Measurements from ENCODE around the gene AADACL2.

DNA sequence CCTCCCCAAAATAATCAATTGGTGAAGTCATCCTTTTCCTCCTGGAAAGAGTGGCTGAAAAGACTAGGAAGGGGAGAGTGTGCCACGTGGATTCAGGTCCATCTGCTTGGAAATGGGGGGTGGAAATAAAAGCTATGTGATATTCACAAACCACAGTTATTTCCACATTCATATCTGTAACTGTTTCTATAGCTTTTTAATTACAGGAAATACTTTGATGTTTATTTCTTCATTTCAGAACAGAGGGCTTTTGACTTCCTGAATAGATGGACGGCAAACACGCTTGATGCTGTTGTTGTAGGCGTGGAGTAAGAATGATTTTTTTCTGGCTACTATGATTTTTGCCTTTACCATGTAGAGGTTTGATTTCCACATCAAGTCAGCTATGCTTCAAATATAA lies 10.1 kb downstream of the AADACL2 start:
- TF ChIP-seq, protein P1, sequence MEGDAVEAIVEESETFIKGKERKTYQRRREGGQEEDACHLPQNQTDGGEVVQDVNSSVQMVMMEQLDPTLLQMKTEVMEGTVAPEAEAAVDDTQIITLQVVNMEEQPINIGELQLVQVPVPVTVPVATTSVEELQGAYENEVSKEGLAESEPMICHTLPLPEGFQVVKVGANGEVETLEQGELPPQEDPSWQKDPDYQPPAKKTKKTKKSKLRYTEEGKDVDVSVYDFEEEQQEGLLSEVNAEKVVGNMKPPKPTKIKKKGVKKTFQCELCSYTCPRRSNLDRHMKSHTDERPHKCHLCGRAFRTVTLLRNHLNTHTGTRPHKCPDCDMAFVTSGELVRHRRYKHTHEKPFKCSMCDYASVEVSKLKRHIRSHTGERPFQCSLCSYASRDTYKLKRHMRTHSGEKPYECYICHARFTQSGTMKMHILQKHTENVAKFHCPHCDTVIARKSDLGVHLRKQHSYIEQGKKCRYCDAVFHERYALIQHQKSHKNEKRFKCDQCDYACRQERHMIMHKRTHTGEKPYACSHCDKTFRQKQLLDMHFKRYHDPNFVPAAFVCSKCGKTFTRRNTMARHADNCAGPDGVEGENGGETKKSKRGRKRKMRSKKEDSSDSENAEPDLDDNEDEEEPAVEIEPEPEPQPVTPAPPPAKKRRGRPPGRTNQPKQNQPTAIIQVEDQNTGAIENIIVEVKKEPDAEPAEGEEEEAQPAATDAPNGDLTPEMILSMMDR (IDR thresholded peaks at IDR 0.05) = no peak
- TF ChIP-seq MYC (IDR thresholded peaks at IDR 0.05; ENCODE audit: borderline replicate concordance, low read length) (no peak), RCOR1 (IDR thresholded peaks at IDR 0.05; ENCODE audit: low read depth, low read length) (no peak), RAD21 (conservative IDR thresholded peaks at IDR 0.05 in 1 of 2, IDR thresholded peaks at IDR 0.05 in 1 of 2) (no peak), TP53 (CRISPR knock-in tag; IDR thresholded peaks at IDR 0.05) (no peak), HOXA7 (CRISPR knock-in tag; IDR thresholded peaks at IDR 0.05) (no peak), KDM1A (IDR thresholded peaks at IDR 0.05; ENCODE audit: low read depth) (no peak), JUNB (IDR thresholded peaks at IDR 0.05) (no peak), HOXB13 (CRISPR knock-in tag; IDR thresholded peaks at IDR 0.05; ENCODE audit: low read depth) (no peak), EP300 (IDR thresholded peaks at IDR 0.05) (no peak)
- TF ChIP-seq, protein P2, sequence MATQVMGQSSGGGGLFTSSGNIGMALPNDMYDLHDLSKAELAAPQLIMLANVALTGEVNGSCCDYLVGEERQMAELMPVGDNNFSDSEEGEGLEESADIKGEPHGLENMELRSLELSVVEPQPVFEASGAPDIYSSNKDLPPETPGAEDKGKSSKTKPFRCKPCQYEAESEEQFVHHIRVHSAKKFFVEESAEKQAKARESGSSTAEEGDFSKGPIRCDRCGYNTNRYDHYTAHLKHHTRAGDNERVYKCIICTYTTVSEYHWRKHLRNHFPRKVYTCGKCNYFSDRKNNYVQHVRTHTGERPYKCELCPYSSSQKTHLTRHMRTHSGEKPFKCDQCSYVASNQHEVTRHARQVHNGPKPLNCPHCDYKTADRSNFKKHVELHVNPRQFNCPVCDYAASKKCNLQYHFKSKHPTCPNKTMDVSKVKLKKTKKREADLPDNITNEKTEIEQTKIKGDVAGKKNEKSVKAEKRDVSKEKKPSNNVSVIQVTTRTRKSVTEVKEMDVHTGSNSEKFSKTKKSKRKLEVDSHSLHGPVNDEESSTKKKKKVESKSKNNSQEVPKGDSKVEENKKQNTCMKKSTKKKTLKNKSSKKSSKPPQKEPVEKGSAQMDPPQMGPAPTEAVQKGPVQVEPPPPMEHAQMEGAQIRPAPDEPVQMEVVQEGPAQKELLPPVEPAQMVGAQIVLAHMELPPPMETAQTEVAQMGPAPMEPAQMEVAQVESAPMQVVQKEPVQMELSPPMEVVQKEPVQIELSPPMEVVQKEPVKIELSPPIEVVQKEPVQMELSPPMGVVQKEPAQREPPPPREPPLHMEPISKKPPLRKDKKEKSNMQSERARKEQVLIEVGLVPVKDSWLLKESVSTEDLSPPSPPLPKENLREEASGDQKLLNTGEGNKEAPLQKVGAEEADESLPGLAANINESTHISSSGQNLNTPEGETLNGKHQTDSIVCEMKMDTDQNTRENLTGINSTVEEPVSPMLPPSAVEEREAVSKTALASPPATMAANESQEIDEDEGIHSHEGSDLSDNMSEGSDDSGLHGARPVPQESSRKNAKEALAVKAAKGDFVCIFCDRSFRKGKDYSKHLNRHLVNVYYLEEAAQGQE (IDR thresholded peaks at IDR 0.05) = no peak

Measured in A549 (cell line).